ENCODE results near the gene B3GALT4. TPM values are rescaled to one million over a fixed set of nuclear protein-coding genes. Genes with fewer than 3 reads are reported as not detected.
A peak's percentile ranks its signal among the peaks of the same experiment; 100 is the strongest.

The B3GALT4 gene
- total RNA-seq, 1 donor = 4.3 TPM

GRCh38 chr6:33289784-33290315, 12.9 kb downstream of the B3GALT4 start:
- TF ChIP-seq CTCF (IDR thresholded peaks at IDR 0.05; ENCODE audit: extremely low read depth, low read depth, low read length) = no peak
- Histone ChIP-seq H3K4me2 (ENCODE audit: insufficient read depth, low read length) (peak overlapping the region; percentile 91), H3K4me3 (ENCODE audit: insufficient read depth, low read length) (peak overlapping the region; percentile 86), H2AFZ (ENCODE audit: low read length) (peak overlapping the region; percentile 89), H3K79me2 (ENCODE audit: insufficient read depth, low read length) (peaks cover 49% of the 10 kb centered on the region), H3K27ac (ENCODE audit: low read depth, low read length) (peak overlapping the region; percentile 64), H3K36me3 (ENCODE audit: insufficient read depth, low read length) (peaks cover 45% of the 10 kb centered on the region), H3K4me1 (ENCODE audit: insufficient read depth, low read length) (peaks cover 18% of the 10 kb centered on the region), H3K9me3 (ENCODE audit: low read depth, low read length) (no peaks in the 10 kb centered on the region), H4K20me1 (ENCODE audit: insufficient read depth, low read length) (no peaks in the 10 kb centered on the region), H3K27me3 (ENCODE audit: insufficient read depth, low read length) (no peaks in the 10 kb centered on the region)
- peak; percentile 80 for DNase-seq (ENCODE audit: insufficient read length, low spot score, missing footprints)

- peak; percentile 35 for DNase-seq (ENCODE audit: insufficient read length, low spot score, missing footprints)
- Histone ChIP-seq H3K36me3 (ENCODE audit: insufficient read depth, low read length) (peaks cover 43% of the 10 kb centered on the region), H3K4me1 (ENCODE audit: insufficient read depth, low read length) (peaks cover 18% of the 10 kb centered on the region), H3K4me3 (ENCODE audit: insufficient read depth, low read length) (peak overlapping the region; percentile 86), H3K4me2 (ENCODE audit: insufficient read depth, low read length) (peak overlapping the region; percentile 91), H3K79me2 (ENCODE audit: insufficient read depth, low read length) (peaks cover 49% of the 10 kb centered on the region), H3K27me3 (ENCODE audit: insufficient read depth, low read length) (no peaks in the 10 kb centered on the region), H3K27ac (ENCODE audit: low read depth, low read length) (peak overlapping the region; percentile 64), H4K20me1 (ENCODE audit: insufficient read depth, low read length) (no peaks in the 10 kb centered on the region), H3K9me3 (ENCODE audit: low read depth, low read length) (no peaks in the 10 kb centered on the region), H2AFZ (ENCODE audit: low read length) (no peak overlapping the region)
- no peak for TF ChIP-seq CTCF (IDR thresholded peaks at IDR 0.05; ENCODE audit: extremely low read depth, low read depth, low read length)
Observed at GRCh38 chr6:33290459-33290858, 13.5 kb downstream of the B3GALT4 start.

- DNase-seq (ENCODE audit: insufficient read length, low spot score, missing footprints) = peak; percentile 69
- no peak overlapping the region for H3K4me3 ChIP-seq (ENCODE audit: insufficient read depth, low read length)
- H2AFZ ChIP-seq (ENCODE audit: low read length) = no peak overlapping the region
- peaks cover 15% of the 10 kb centered on the region for H3K4me1 ChIP-seq (ENCODE audit: insufficient read depth, low read length)
- no peaks in the 10 kb centered on the region for H3K27me3 ChIP-seq (ENCODE audit: insufficient read depth, low read length)
- peaks cover 36% of the 10 kb centered on the region for H3K79me2 ChIP-seq (ENCODE audit: insufficient read depth, low read length)
- peaks cover 28% of the 10 kb centered on the region for H3K36me3 ChIP-seq (ENCODE audit: insufficient read depth, low read length)
- H4K20me1 ChIP-seq (ENCODE audit: insufficient read depth, low read length) = no peaks in the 10 kb centered on the region
- no peak overlapping the region for H3K4me2 ChIP-seq (ENCODE audit: insufficient read depth, low read length)
- H3K27ac ChIP-seq (ENCODE audit: low read depth, low read length) = no peak overlapping the region
- no peaks in the 10 kb centered on the region for H3K9me3 ChIP-seq (ENCODE audit: low read depth, low read length)
- TF ChIP-seq CTCF (IDR thresholded peaks at IDR 0.05; ENCODE audit: extremely low read depth, low read depth, low read length) = no peak
Observed at GRCh38 chr6:33292996-33293682, 16.2 kb downstream of the B3GALT4 start.

GRCh38 chr6:33294086-33294823, 17.3 kb downstream of the B3GALT4 start:
- Histone ChIP-seq H3K4me1 (ENCODE audit: insufficient read depth, low read length) (peaks cover 11% of the 10 kb centered on the region), H3K4me2 (ENCODE audit: insufficient read depth, low read length) (no peak overlapping the region), H3K27me3 (ENCODE audit: insufficient read depth, low read length) (no peaks in the 10 kb centered on the region), H4K20me1 (ENCODE audit: insufficient read depth, low read length) (no peaks in the 10 kb centered on the region), H3K36me3 (ENCODE audit: insufficient read depth, low read length) (peaks cover 28% of the 10 kb centered on the region), H3K4me3 (ENCODE audit: insufficient read depth, low read length) (no peak overlapping the region), H3K27ac (ENCODE audit: low read depth, low read length) (no peak overlapping the region), H3K79me2 (ENCODE audit: insufficient read depth, low read length) (peaks cover 27% of the 10 kb centered on the region), H2AFZ (ENCODE audit: low read length) (no peak overlapping the region), H3K9me3 (ENCODE audit: low read depth, low read length) (no peaks in the 10 kb centered on the region)
- peak; percentile 74 for DNase-seq (ENCODE audit: insufficient read length, low spot score, missing footprints)
- no peak for TF ChIP-seq CTCF (IDR thresholded peaks at IDR 0.05; ENCODE audit: extremely low read depth, low read depth, low read length)

Data from osteoblast (primary cell).